ENCODE data around the gene DCST1.

GRCh38 chr1:155009221-155009711, 24.4 kb upstream of the DCST1 start:
- TF ChIP-seq EZH2 (IDR thresholded peaks at IDR 0.05; ENCODE audit: borderline replicate concordance, low read depth, low read length, severe bottlenecking) (no peak), CTCF (IDR thresholded peaks at IDR 0.05; ENCODE audit: extremely low read depth in 1 of 2, insufficient read depth in 1 of 2, low read depth in 1 of 2, low read length in 2 of 2) (no peak), POLR2A (IDR thresholded peaks at IDR 0.05; ENCODE audit: low read depth, low read length) (no peak), POLR2AphosphoS5 (IDR thresholded peaks at IDR 0.05; ENCODE audit: insufficient read depth, low read depth, low read length) (no peak), JUN (IDR thresholded peaks at IDR 0.05; ENCODE audit: borderline replicate concordance, insufficient read depth, insufficient read length, low read depth) (no peak), GATA2 (IDR thresholded peaks at IDR 0.05; ENCODE audit: insufficient read depth, insufficient read length, low read depth, low read length) (no peak), MAX (IDR thresholded peaks at IDR 0.05; ENCODE audit: insufficient read depth, insufficient read length) (no peak), MYC (IDR thresholded peaks at IDR 0.05; ENCODE audit: low read depth, low read length) (no peak), FOS (IDR thresholded peaks at IDR 0.05; ENCODE audit: borderline replicate concordance, insufficient read depth, low read length) (no peak)
